ENCODE measurements around the gene TIE1.

Gene TIE1

GRCh38 chr1:43300378-43301094 lies at the start of gene TIE1:
TSS of gene TIE1 (plus strand) at chr1:43300982. CDS start at chr1:43301072, 90 bp downstream.
- DNase-seq (ENCODE audit: low read depth): no peak

DNA sequence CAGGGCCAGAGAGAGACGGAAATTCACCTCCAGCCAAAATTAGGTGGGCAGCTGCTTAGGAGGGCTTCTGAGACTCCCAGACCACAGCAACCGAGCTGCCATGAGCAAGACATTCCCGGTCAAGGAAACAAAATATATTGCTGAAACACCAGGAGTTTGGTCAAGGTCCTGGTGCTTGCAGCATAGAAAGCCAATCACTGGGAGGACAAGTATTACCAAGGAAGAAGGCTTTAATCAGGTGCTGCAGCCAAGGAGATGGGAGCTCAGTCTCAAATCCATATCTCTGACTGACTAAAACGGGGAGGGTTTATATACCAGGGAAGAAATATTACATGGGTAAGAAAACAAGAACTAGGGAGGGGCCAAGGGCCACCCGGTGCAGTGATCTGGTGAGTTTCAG lies 49.8 kb upstream of the TIE1 start:
- no peak for DNase-seq (ENCODE audit: low read depth)

- no peak for DNase-seq (ENCODE audit: low read depth)
Measured at GRCh38 chr1:43252225-43252624, 48.6 kb upstream of the TIE1 start.

DNA sequence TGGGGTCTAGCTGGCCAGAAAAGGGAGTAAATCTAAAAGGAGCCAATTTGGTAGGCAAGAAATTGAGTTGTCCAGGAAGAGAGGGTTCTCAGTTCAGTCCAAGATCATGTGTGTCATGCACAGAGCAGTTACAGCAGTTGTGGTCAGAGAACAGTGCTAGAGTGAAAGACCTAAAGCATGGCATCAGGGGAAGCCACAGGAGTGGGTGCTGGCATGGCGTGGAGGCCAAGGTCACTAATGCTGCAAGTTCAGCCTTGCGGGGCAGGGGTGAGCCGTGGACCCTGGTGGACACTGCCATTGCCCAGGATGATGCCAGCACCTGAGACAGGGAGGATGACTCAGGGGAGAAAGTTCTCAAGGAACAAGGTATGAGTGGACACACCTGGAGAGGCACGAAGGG lies 47.6 kb upstream of the TIE1 start:
- DNase-seq (ENCODE audit: low read depth): no peak

DNA sequence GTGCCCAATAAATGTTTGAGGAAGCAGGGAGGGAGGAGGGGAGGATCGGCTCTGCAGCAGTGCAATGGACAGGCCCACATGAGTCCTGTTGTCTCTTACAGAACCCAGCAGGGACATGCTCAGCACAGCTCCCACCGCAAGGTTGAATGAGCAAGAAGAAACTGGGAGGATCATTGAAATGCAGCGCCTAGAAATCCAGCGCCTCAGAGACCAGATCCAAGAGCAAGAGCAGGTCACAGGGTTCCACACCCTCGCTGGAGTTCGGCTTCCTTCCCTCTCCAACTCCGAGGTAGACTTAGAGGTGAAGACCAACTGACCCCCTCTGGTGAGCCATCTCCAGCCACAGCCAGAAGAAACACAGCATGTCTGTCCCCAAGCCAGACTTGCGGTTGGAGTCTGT lies 46.9 kb upstream of the TIE1 start:
- no peak for DNase-seq (ENCODE audit: low read depth)

GRCh38 chr1:43255438-43256210 lies 45.2 kb upstream of the TIE1 start:
- DNase-seq (ENCODE audit: low read depth): no peak

GRCh38 chr1:43256675-43257570 lies 43.9 kb upstream of the TIE1 start:
- DNase-seq (ENCODE audit: low read depth): no peak

GRCh38 chr1:43258370-43258769 lies 42.4 kb upstream of the TIE1 start:
- no peak for DNase-seq (ENCODE audit: low read depth)

- no peak for DNase-seq (ENCODE audit: low read depth)
Measured at GRCh38 chr1:43265431-43265830, 35.4 kb upstream of the TIE1 start.

GRCh38 chr1:43266881-43267280 lies 33.9 kb upstream of the TIE1 start:
- DNase-seq (ENCODE audit: low read depth): no peak

DNA sequence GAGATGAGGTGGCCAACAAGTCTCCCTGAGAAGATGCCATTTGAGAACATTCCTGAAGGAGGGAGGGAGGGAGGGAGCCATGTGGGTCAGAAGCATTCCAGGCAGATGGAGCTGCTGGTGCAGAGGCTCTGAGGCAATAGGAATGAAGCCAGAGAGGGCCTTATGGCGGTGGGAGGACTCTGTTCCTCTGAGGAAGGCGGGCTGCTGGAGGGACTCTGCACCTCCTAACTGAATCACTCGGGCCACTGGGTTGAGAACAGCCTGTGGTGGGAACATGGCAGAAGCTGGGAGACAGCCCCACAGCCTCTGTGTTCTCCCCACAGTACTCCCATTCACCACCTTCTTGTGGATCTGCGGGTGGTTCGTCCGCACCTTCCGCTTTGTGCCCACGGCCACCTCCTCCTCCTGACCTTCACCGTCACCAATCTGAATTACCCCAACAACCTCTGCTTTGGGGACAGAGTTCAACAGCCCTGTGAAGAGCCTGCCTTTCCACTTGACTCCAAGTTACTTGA lies 33.4 kb upstream of the TIE1 start:
- DNase-seq (ENCODE audit: low read depth): no peak

DNA sequence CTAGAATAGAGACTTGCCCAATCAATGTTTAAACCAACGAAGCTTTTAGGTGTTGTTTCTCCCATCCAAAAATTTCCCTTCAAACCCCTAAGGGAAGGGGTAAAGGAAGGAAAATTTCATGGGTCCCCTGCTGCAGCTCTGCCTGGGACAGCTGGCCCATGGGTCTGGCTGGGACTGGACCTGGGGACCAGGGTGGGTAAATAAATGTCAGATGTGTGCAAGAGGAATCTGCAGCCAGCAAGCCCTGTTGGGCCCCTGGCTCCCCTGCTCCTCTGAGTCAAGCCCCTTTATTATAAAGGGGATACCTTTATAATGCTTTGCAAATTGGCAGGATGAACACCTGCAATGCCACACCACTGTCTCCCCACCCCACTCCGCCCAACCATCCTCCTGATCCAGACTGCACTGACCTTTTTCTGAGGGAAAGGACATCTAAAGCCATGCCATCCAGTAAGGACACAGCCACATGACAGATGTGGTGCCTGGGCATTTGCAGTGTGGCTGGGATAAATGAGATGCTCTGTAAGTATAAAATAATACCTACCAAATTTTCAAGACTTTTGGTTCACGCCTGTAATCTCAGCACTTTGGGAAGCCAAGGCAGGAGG lies 32.9 kb upstream of the TIE1 start:
- DNase-seq (ENCODE audit: low read depth): no peak

DNA sequence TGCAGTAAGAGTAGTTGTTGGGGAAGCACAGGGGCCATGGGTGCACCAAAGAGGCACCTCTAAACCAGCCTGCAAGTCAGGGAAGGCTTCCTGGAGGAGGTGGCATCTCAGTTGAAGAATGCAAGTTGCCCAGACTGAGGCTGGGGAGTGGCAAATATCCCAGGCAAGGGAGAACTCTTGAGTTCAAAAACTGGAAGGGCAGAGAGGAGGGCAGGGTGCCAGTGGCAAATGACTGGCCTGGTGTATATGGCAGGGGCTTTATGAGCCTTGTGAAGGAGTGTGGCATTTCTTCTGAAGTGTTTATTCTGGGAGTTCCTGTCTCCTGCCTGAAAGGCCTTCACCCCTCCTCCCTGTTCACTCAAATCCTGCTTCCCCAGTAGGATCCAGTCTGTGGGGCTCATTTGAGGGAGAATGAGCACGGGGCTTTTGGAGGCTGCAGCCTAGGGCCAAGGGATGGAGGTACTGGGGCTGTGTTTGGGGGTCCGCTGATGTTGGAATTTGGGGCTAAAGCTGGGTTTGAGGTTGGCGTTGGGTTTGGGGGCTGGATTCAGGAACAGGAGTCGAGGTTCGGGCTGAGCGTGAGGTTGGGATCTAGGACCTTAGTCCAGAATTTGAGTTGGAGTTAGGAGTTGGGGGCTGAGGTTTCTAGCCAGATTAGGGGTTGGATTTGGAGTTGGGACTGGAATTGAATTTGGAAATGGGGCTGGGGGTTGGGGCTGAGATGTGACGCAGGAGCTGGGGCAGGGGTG lies 31.0 kb upstream of the TIE1 start, which contains the start of gene TMEM125:
Gene TMEM125 (plus strand): TSS at position 357 of the 749 bp plus-strand sequence. CDS start 2,740 bp downstream, outside the sequence.
- DNase-seq (ENCODE audit: low read depth): no peak

GRCh38 chr1:43270421-43271095 lies 30.2 kb upstream of the TIE1 start:
- DNase-seq (ENCODE audit: low read depth): no peak

- DNase-seq (ENCODE audit: low read depth): no peak
Measured at GRCh38 chr1:43271186-43272118, 29.3 kb upstream of the TIE1 start.

GRCh38 chr1:43272161-43272560 lies 28.6 kb upstream of the TIE1 start:
- no peak for DNase-seq (ENCODE audit: low read depth)

- DNase-seq (ENCODE audit: low read depth): no peak
Measured at GRCh38 chr1:43272576-43273571, 27.9 kb upstream of the TIE1 start.

DNA sequence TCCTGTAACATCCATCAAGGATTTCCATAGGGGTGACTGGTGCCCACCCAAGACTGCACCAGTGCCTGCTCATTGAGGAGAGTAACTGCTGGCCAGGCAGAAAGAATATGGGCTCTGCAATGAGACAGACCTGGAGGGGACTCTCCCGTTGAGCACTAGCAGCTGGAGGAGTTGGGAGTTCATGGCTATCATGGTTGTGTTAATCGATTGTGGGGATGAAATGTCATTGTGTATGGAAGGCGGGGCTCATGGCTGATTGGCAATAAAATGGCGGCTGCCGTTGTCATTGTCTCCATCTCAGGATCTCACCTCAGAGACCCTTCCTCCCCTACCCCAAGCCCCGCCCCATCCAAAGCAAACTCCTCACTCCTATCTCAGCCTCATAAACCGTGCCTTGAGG lies 27.1 kb upstream of the TIE1 start:
- no peak for DNase-seq (ENCODE audit: low read depth)

All from stimulated activated CD8-positive, alpha-beta memory T cell treated with anti-CD3 and anti-CD28 coated beads, Interleukin-12 subunit alpha, Interleukin-12 subunit beta, amount 100 ng/mL, for 1 hour (primary cell).